Lower leg skin (tissue), 3 donors: Measurements from ENCODE around the gene SMC6.

Source experiments
- CTCF ChIP-seq, 3 donors: fragments of 450-650 bp; IDR thresholded peaks; one replicate each; pipeline ENCODE4 v1.5.1; 2016; ENCODE audit warnings: antibody characterized with exemption in 3 of 3, mild to moderate bottlenecking in 3 of 3, moderate library complexity in 2 of 3
- POLR2A ChIP-seq, 2 donors: fragments of 450-650 bp; IDR thresholded peaks; one replicate each; pipeline ENCODE4 v1.6.1; 2016 to 2017; ENCODE audit warnings: antibody characterized with exemption in 2 of 2, mild to moderate bottlenecking in 1 of 2, moderate library complexity in 1 of 2

DNA sequence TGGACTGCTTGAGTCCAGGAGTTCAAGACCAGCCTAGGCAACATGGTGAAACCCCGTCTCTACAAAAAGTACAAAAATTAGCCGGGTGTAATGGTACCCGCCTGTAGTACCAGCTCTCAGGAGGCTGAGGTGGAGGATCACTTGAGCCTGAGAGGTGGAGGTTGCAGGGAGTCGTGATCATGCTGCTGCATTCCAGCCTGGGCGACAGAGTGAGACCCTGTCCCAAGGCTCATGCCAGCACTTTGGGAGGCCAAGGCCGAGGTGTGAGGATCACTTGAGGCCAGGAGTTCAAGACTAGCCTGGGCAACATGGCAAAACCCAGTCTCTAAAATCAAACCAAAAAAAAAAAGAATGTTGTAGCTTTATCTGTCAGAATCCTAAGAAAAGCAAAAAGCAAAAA lies 25.4 kb downstream of the SMC6 start:
- TF ChIP-seq POLR2A (IDR thresholded peaks at IDR 0.05), result no peak
- no peak for TF ChIP-seq CTCF (IDR thresholded peaks at IDR 0.05)
